Neuronal stem cell (in vitro differentiated cells): ENCODE data around the gene SLIT3.

Experiments
- DNase-seq: peaks from one replicate; pipeline ENCODE4 v3.0.0-alpha.2; 2013; ENCODE audit warnings: low spot score
- H2AFZ ChIP-seq: one replicate; pipeline ENCODE4 v1.6.1; 2013; ENCODE audit warnings: mild to moderate bottlenecking, low read length, inconsistent platforms
- H2AK5ac ChIP-seq: 2 replicates; pipeline ENCODE4 v1.6.1; 2013; ENCODE audit warnings: low read depth, mild to moderate bottlenecking, inconsistent platforms, low read length, moderate library complexity, mixed read lengths
- H2BK120ac ChIP-seq: 2 replicates; pipeline ENCODE4 v1.6.1; 2013; ENCODE audit warnings: low read depth, mild to moderate bottlenecking, inconsistent platforms, low read length, moderate library complexity, mixed read lengths
- H2BK12ac ChIP-seq: one replicate; pipeline ENCODE4 v1.6.1; 2013; ENCODE audit warnings: low read length, inconsistent platforms
- H2BK15ac ChIP-seq: 2 replicates; pipeline ENCODE4 v1.6.1; 2013; ENCODE audit warnings: mild to moderate bottlenecking, low read length, inconsistent platforms, mixed read lengths
- H2BK5ac ChIP-seq: one replicate; pipeline ENCODE4 v1.6.1; 2013; ENCODE audit warnings: inconsistent platforms, mild to moderate bottlenecking, low read length, moderate library complexity
- H3K14ac ChIP-seq: one replicate; pipeline ENCODE4 v1.6.1; 2013; ENCODE audit warnings: low read length, inconsistent platforms
- H3K18ac ChIP-seq: 2 replicates; pipeline ENCODE4 v1.6.1; 2013; ENCODE audit warnings: low read length, inconsistent platforms
- H3K23ac ChIP-seq: 2 replicates; pipeline ENCODE4 v1.6.1; 2013; ENCODE audit warnings: low read depth, mild to moderate bottlenecking, mixed read lengths, low read length, inconsistent platforms; ENCODE audit not compliant: poor library complexity
- H3K27ac ChIP-seq: replicated peaks from 3 replicates; pipeline ENCODE4 v1.5.1; 2013; ENCODE audit warnings: low read length, inconsistent platforms
- H3K27me3 ChIP-seq, 3 experiments: 2 replicates each; pipeline ENCODE4 v1.6.1; 2013; ENCODE audit warnings: low read length in 3 of 3, mild to moderate bottlenecking in 2 of 3, inconsistent platforms in 1 of 3, low read depth in 1 of 3, mixed read lengths in 1 of 3, moderate library complexity in 1 of 3; ENCODE audit not compliant: control insufficient read depth in 3 of 3, insufficient read depth in 3 of 3
- H3K36me3 ChIP-seq, 2 donors: replicated peaks in 1 of 2; 2 replicates each; pipeline ENCODE4 v1.6.1; 2013; ENCODE audit warnings: low read length in 2 of 2; ENCODE audit not compliant: control insufficient read depth in 2 of 2, insufficient read depth in 2 of 2
- H3K4ac ChIP-seq: 2 replicates; pipeline ENCODE4 v1.6.1; 2013; ENCODE audit warnings: inconsistent platforms, mild to moderate bottlenecking, low read length, moderate library complexity
- H3K4me1 ChIP-seq, 2 donors: 1 replicate in 1 of 2; 2 replicates in 1 of 2; pipeline ENCODE4 v1.6.1; 2013; ENCODE audit warnings: low read length in 2 of 2, low read depth in 1 of 2; ENCODE audit not compliant: control insufficient read depth in 2 of 2, insufficient read depth in 1 of 2
- H3K4me2 ChIP-seq: one replicate; pipeline ENCODE4 v1.6.1; 2013; ENCODE audit warnings: mild to moderate bottlenecking, low read length, inconsistent platforms; ENCODE audit not compliant: insufficient read depth, poor library complexity, severe bottlenecking
- H3K4me3 ChIP-seq, 2 donors: 2 replicates each; pipeline ENCODE4 v1.5.1; 2013; ENCODE audit warnings: low read length in 2 of 2, mild to moderate bottlenecking in 2 of 2, inconsistent platforms in 1 of 2, moderate library complexity in 1 of 2
- H3K79me1 ChIP-seq: one replicate; pipeline ENCODE4 v1.6.1; 2013; ENCODE audit warnings: low read depth, mild to moderate bottlenecking, inconsistent platforms, low read length, moderate library complexity
- H3K9ac ChIP-seq: one replicate; pipeline ENCODE4 v1.6.1; 2013; ENCODE audit warnings: mild to moderate bottlenecking, low read depth, low read length, inconsistent platforms; ENCODE audit not compliant: poor library complexity
- H3K9me3 ChIP-seq, 2 donors: replicated peaks in 1 of 2; 2 replicates each; pipeline versions ENCODE3 to v1.6.1; 2013; ENCODE audit warnings: low read length in 2 of 2, mild to moderate bottlenecking in 2 of 2, inconsistent platforms in 1 of 2, low read depth in 1 of 2, mixed read lengths in 1 of 2, moderate library complexity in 1 of 2; ENCODE audit not compliant: control insufficient read depth in 2 of 2, insufficient read depth in 1 of 2
- H4K8ac ChIP-seq: one replicate; pipeline ENCODE4 v1.6.1; 2013; ENCODE audit warnings: low read depth, mild to moderate bottlenecking, inconsistent platforms, low read length, moderate library complexity
- H4K91ac ChIP-seq: one replicate; pipeline ENCODE4 v1.6.1; 2013; ENCODE audit warnings: low read length, low read depth, mild to moderate bottlenecking, inconsistent platforms; ENCODE audit not compliant: poor library complexity
- WGBS, 2 donors: extraction: QIAGEN DNeasy Blood & Tissue Kit; methylation state at CpG; one replicate each; pipeline ENCODE4 v1.1.7; 2013; ENCODE audit warnings: missing lambda C conversion rate in 2 of 2, mixed read lengths in 1 of 2; ENCODE audit not compliant: insufficient read length in 2 of 2, insufficient replicate concordance in 1 of 2; ENCODE audit errors: extremely low coverage in 2 of 2; 5-methylcytosine and 5-hydroxymethylcytosine counted together

Gene SLIT3

GRCh38 chr5:169225830-169226356, 75.0 kb downstream of the SLIT3 start:
- H2AK5ac ChIP-seq: no peak overlapping the region
- H3K4me1 ChIP-seq: peaks cover 0 to 2% of the 10 kb centered on the region in 2 donors
- no peak overlapping the region for H3K4me2 ChIP-seq
- no peak overlapping the region for H4K8ac ChIP-seq
- H2AFZ ChIP-seq: no peak overlapping the region
- no peak overlapping the region for H3K14ac ChIP-seq
- no CpG with 5 or more reads among the region's 6 CpGs for WGBS, 2 donors
- no peak overlapping the region for H2BK120ac ChIP-seq
- H2BK15ac ChIP-seq: no peak overlapping the region
- no peak overlapping the region for H3K4ac ChIP-seq
- H3K4me3 ChIP-seq: no peak overlapping the region
- H3K79me1 ChIP-seq: no peaks in the 10 kb centered on the region
- no peak overlapping the region for H2BK5ac ChIP-seq
- no peak overlapping the region for H3K18ac ChIP-seq
- no peaks in the 10 kb centered on the region for H3K9me3 ChIP-seq
- no peak overlapping the region for H3K9ac ChIP-seq
- no peak overlapping the region for H4K91ac ChIP-seq
- H3K27me3 ChIP-seq: peaks cover 0 to 2% (median 0%) of the 10 kb centered on the region in 3 experiments
- no peaks in the 10 kb centered on the region for H3K36me3 ChIP-seq
- DNase-seq: no peak
- H3K27ac ChIP-seq: no peak overlapping the region
- H3K23ac ChIP-seq: no peak overlapping the region
- H2BK12ac ChIP-seq: no peak overlapping the region

- H2AK5ac ChIP-seq: no peak overlapping the region
- no peak overlapping the region for H3K9ac ChIP-seq
- H3K4me3 ChIP-seq: no peak overlapping the region
- H2AFZ ChIP-seq: no peak overlapping the region
- no peak overlapping the region for H3K4ac ChIP-seq
- no peak overlapping the region for H3K14ac ChIP-seq
- H4K8ac ChIP-seq: no peak overlapping the region
- peaks cover 0 to 2% (median 0%) of the 10 kb centered on the region in 3 experiments for H3K27me3 ChIP-seq
- no peak overlapping the region for H3K18ac ChIP-seq
- no peak overlapping the region for H2BK5ac ChIP-seq
- H3K4me1 ChIP-seq: peaks cover 0 to 2% of the 10 kb centered on the region in 2 donors
- H3K4me2 ChIP-seq: no peak overlapping the region
- no peak overlapping the region for H2BK120ac ChIP-seq
- DNase-seq: no peak
- no peak overlapping the region for H3K23ac ChIP-seq
- no peaks in the 10 kb centered on the region for H3K36me3 ChIP-seq
- H3K9me3 ChIP-seq: no peaks in the 10 kb centered on the region
- H3K27ac ChIP-seq: no peak overlapping the region
- WGBS, 2 donors: no CpG with 5 or more reads among the region's 1 CpG
- no peak overlapping the region for H4K91ac ChIP-seq
- no peak overlapping the region for H2BK15ac ChIP-seq
- no peak overlapping the region for H2BK12ac ChIP-seq
- H3K79me1 ChIP-seq: no peaks in the 10 kb centered on the region
These were observed 77.4 kb downstream of the SLIT3 start for GRCh38 chr5:169223595-169223953.

GRCh38 chr5:169222934-169223594, 77.9 kb downstream of the SLIT3 start:
- no peak overlapping the region for H2BK120ac ChIP-seq
- H3K9ac ChIP-seq: no peak overlapping the region
- H3K23ac ChIP-seq: no peak overlapping the region
- no peak for DNase-seq
- peaks cover 0 to 2% (median 0%) of the 10 kb centered on the region in 3 experiments for H3K27me3 ChIP-seq
- H3K79me1 ChIP-seq: no peaks in the 10 kb centered on the region
- no peaks in the 10 kb centered on the region for H3K36me3 ChIP-seq
- H3K27ac ChIP-seq: no peak overlapping the region
- H3K4me1 ChIP-seq: peaks cover 0 to 2% of the 10 kb centered on the region in 2 donors
- no peaks in the 10 kb centered on the region for H3K9me3 ChIP-seq
- H3K4me3 ChIP-seq: no peak overlapping the region
- no peak overlapping the region for H3K14ac ChIP-seq
- H2AFZ ChIP-seq: no peak overlapping the region
- WGBS, 2 donors: no CpG with 5 or more reads among the region's 9 CpGs
- no peak overlapping the region for H2AK5ac ChIP-seq
- no peak overlapping the region for H2BK12ac ChIP-seq
- H4K91ac ChIP-seq: no peak overlapping the region
- H4K8ac ChIP-seq: no peak overlapping the region
- no peak overlapping the region for H2BK15ac ChIP-seq
- no peak overlapping the region for H3K4ac ChIP-seq
- no peak overlapping the region for H3K4me2 ChIP-seq
- no peak overlapping the region for H2BK5ac ChIP-seq
- no peak overlapping the region for H3K18ac ChIP-seq

- Histone ChIP-seq H3K23ac (no peak overlapping the region), H2BK120ac (no peak overlapping the region), H3K18ac (no peak overlapping the region), H3K14ac (no peak overlapping the region), H2BK15ac (no peak overlapping the region), H3K9ac (no peak overlapping the region), H3K27me3 (peaks cover 0 to 2% (median 0%) of the 10 kb centered on the region in 3 experiments), H3K9me3 (no peaks in the 10 kb centered on the region), H3K27ac (no peak overlapping the region), H4K8ac (no peak overlapping the region), H3K4me3 (no peak overlapping the region), H3K36me3 (no peaks in the 10 kb centered on the region), H2BK12ac (no peak overlapping the region), H3K4me2 (no peak overlapping the region), H4K91ac (no peak overlapping the region), H3K4me1 (peaks cover 0 to 2% of the 10 kb centered on the region in 2 donors), H3K79me1 (no peaks in the 10 kb centered on the region), H2AFZ (no peak overlapping the region), H2BK5ac (no peak overlapping the region), H2AK5ac (no peak overlapping the region), H3K4ac (no peak overlapping the region)
- no peak for DNase-seq
- no CpG with 5 or more reads among the region's 5 CpGs for WGBS, 2 donors
These were observed 79.4 kb downstream of the SLIT3 start for GRCh38 chr5:169221519-169221918.
